Measurements from ENCODE around the gene SNX21. TPM values are rescaled to one million over a fixed set of nuclear protein-coding genes. Genes with fewer than 3 reads are reported as not detected.

Gene SNX21
- total and polyA plus RNA-seq, 9 of the 15 experiments (the other 6 are each of a cell fraction or from before 2014, with no cell fraction given), result 0.10 to 1.2 (median 0.42) TPM

DNA sequence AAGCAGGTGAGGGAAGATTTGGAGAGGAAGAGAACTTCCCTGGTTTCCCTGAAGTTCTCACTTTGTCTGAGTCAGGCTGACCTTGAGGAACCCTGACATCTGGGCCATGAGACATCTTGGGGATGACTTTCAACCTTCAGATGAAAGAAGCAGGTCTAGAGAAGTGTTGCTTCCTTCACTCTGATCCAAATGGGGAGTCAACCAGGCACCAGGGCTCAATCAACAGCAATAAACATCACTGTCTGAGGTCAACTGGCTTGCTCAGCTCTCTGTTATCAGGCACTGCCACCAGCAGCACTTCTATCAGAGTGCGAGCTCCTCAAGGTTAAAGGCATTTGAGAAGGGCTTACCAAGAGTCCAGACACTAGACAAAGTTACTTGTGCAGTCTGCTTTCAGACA is 17.3 kb downstream of the SNX21 start (continued):
- TF ChIP-seq, protein P1, sequence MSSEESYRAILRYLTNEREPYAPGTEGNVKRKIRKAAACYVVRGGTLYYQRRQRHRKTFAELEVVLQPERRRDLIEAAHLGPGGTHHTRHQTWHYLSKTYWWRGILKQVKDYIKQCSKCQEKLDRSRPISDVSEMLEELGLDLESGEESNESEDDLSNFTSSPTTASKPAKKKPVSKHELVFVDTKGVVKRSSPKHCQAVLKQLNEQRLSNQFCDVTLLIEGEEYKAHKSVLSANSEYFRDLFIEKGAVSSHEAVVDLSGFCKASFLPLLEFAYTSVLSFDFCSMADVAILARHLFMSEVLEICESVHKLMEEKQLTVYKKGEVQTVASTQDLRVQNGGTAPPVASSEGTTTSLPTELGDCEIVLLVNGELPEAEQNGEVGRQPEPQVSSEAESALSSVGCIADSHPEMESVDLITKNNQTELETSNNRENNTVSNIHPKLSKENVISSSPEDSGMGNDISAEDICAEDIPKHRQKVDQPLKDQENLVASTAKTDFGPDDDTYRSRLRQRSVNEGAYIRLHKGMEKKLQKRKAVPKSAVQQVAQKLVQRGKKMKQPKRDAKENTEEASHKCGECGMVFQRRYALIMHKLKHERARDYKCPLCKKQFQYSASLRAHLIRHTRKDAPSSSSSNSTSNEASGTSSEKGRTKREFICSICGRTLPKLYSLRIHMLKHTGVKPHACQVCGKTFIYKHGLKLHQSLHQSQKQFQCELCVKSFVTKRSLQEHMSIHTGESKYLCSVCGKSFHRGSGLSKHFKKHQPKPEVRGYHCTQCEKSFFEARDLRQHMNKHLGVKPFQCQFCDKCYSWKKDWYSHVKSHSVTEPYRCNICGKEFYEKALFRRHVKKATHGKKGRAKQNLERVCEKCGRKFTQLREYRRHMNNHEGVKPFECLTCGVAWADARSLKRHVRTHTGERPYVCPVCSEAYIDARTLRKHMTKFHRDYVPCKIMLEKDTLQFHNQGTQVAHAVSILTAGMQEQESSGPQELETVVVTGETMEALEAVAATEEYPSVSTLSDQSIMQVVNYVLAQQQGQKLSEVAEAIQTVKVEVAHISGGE (CRISPR knock-in tag; IDR thresholded peaks at IDR 0.05), result 0 out of 6 replicates have a peak, but pooled peaks of 1 of the 3 experiments have one; percentile 43
- TF ChIP-seq, protein P2, sequence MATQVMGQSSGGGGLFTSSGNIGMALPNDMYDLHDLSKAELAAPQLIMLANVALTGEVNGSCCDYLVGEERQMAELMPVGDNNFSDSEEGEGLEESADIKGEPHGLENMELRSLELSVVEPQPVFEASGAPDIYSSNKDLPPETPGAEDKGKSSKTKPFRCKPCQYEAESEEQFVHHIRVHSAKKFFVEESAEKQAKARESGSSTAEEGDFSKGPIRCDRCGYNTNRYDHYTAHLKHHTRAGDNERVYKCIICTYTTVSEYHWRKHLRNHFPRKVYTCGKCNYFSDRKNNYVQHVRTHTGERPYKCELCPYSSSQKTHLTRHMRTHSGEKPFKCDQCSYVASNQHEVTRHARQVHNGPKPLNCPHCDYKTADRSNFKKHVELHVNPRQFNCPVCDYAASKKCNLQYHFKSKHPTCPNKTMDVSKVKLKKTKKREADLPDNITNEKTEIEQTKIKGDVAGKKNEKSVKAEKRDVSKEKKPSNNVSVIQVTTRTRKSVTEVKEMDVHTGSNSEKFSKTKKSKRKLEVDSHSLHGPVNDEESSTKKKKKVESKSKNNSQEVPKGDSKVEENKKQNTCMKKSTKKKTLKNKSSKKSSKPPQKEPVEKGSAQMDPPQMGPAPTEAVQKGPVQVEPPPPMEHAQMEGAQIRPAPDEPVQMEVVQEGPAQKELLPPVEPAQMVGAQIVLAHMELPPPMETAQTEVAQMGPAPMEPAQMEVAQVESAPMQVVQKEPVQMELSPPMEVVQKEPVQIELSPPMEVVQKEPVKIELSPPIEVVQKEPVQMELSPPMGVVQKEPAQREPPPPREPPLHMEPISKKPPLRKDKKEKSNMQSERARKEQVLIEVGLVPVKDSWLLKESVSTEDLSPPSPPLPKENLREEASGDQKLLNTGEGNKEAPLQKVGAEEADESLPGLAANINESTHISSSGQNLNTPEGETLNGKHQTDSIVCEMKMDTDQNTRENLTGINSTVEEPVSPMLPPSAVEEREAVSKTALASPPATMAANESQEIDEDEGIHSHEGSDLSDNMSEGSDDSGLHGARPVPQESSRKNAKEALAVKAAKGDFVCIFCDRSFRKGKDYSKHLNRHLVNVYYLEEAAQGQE (IDR thresholded peaks at IDR 0.05; ENCODE audit: borderline replicate concordance), result 0 out of 2 replicates have a peak, but pooled peaks have one; percentile 15
- TF ChIP-seq, protein P2 (CRISPR knock-in tag; IDR thresholded peaks at IDR 0.05; ENCODE audit: low read depth), result no peak
- no peak for TF ChIP-seq USF1 (CRISPR knock-in tag; IDR thresholded peaks at IDR 0.05)
- TF ChIP-seq STAT5B (CRISPR knock-in tag; IDR thresholded peaks at IDR 0.05), result no peak
- TF ChIP-seq PHTF2 (CRISPR knock-in tag; IDR thresholded peaks at IDR 0.05), result no peak
- TF ChIP-seq NR2C1 (IDR thresholded peaks at IDR 0.05), result peak; percentile 40; the same call in 1 of the 2 replicates
- peak; percentile 73 for TF ChIP-seq NR2C1 (tag; IDR thresholded peaks at IDR 0.05)
- peak; percentile 84 for TF ChIP-seq SMARCA4 (IDR thresholded peaks at IDR 0.05)
- no peak for TF ChIP-seq MEF2A (IDR thresholded peaks at IDR 0.05; ENCODE audit: control insufficient read depth, low read depth, low read length)
- peak; percentile 35; the same call in 1 of the 2 replicates for TF ChIP-seq SOX6 (IDR thresholded peaks at IDR 0.05)
- 0 out of 4 replicates have a peak, but pooled peaks of 1 of the 2 experiments have one; percentile 27 for TF ChIP-seq MNT (conservative IDR thresholded peaks at IDR 0.05)
- no peak for TF ChIP-seq ZNF583 (CRISPR knock-in tag; IDR thresholded peaks at IDR 0.05)
- TF ChIP-seq HEY1 (CRISPR knock-in tag; IDR thresholded peaks at IDR 0.05; ENCODE audit: borderline replicate concordance), result no peak
- peak; percentile 55; the same call in 1 of the 2 replicates for TF ChIP-seq STAT5A (IDR thresholded peaks at IDR 0.05; ENCODE audit: borderline replicate concordance, low read length)
